Lower leg skin (tissue), 3 donors: ENCODE measurements around the gene EXOC6B.

ENCODE experiments used
- POLR2A ChIP-seq, 2 donors: fragments of 450-650 bp; IDR thresholded peaks; one replicate each; pipeline ENCODE4 v1.6.1; 2016 to 2017; ENCODE audit warnings: antibody characterized with exemption in 2 of 2, mild to moderate bottlenecking in 1 of 2, moderate library complexity in 1 of 2
- TF ChIP-seq, protein P1 (sequence below), 3 donors: fragments of 450-650 bp; IDR thresholded peaks; one replicate each; pipeline ENCODE4 v1.5.1; 2016; ENCODE audit warnings: antibody characterized with exemption in 3 of 3, mild to moderate bottlenecking in 3 of 3, moderate library complexity in 2 of 3

DNA sequence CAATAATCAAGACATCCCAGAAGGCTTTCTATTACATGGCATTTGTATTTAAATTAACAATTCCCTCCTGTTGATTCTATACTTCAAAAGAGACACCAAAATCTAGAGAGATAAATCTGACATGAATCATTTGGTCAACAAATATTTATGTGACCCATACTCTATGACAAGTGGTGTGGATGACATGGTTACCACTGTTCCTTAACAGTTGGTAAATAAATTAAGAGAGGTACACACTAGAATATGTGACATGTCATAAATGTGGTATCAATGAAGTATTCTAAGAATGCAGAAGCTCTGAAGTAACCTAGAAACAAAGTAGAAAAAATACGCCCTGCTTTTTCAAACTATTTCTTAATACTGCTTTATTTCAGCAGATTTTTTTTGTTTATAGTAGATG is 255.4 kb downstream of the EXOC6B start:
- TF ChIP-seq, protein P1, sequence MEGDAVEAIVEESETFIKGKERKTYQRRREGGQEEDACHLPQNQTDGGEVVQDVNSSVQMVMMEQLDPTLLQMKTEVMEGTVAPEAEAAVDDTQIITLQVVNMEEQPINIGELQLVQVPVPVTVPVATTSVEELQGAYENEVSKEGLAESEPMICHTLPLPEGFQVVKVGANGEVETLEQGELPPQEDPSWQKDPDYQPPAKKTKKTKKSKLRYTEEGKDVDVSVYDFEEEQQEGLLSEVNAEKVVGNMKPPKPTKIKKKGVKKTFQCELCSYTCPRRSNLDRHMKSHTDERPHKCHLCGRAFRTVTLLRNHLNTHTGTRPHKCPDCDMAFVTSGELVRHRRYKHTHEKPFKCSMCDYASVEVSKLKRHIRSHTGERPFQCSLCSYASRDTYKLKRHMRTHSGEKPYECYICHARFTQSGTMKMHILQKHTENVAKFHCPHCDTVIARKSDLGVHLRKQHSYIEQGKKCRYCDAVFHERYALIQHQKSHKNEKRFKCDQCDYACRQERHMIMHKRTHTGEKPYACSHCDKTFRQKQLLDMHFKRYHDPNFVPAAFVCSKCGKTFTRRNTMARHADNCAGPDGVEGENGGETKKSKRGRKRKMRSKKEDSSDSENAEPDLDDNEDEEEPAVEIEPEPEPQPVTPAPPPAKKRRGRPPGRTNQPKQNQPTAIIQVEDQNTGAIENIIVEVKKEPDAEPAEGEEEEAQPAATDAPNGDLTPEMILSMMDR (IDR thresholded peaks at IDR 0.05) = no peak
- no peak for TF ChIP-seq POLR2A (IDR thresholded peaks at IDR 0.05)
